ENCODE results near the gene SLC34A1.

SLC34A1 gene

GRCh38 chr5:177433658-177434217, 49.5 kb downstream of the SLC34A1 start:
- no peak for DNase-seq

DNA sequence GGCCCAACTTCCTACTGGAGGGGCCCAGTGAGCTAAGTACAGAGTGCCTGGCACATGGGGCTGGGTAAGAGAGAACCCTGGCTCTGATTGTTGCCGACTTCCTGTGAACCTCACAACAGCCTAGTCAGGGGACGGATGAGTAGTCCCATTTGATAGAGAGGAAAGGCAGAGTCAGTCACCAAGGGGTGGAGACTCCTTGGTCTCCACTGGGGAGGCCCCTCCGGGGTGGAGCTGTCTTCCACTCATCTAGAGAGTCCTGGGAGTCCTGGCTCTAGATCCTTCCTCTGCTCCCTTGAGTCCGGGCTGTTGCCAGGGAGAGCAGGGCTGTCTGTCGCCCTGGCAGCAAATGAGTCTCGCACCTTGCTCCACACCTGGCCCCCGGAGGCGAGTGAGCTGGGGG, 50.2 kb downstream of the SLC34A1 start:
- DNase-seq = no peak

- no peak for DNase-seq
These were observed 50.9 kb downstream of the SLC34A1 start for GRCh38 chr5:177434942-177435738.

DNA sequence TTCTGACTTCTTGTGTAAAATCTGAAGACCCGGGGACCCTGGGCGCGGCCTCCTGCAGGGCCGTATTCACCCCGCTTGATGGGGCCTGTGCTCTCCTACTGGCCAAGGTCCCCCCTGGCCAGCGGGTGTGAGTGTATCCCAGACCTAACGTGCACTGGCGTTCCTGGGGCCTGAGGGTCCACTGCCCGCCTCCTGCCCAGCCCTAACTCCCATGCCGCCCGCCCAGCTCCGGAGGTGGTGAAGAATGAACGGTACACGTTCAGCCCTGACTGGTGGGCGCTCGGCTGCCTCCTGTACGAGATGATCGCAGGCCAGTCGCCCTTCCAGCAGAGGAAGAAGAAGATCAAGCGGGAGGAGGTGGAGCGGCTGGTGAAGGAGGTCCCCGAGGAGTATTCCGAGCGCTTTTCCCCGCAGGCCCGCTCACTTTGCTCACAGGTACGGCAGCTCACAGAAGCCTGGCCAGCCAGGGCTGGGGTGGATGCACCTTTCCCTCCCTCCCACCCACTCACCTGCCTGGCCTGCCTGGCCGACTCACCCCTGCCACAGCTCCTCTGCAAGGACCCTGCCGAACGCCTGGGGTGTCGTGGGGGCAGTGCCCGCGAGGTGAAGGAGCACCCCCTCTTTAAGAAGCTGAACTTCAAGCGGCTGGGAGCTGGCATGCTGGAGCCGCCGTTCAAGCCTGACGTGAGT, 51.8 kb downstream of the SLC34A1 start:
- no peak for DNase-seq

- DNase-seq = no peak
These were observed 53.4 kb downstream of the SLC34A1 start for GRCh38 chr5:177437623-177438022.

- DNase-seq = no peak
These were observed 54.2 kb downstream of the SLC34A1 start for GRCh38 chr5:177438468-177438867.

DNA sequence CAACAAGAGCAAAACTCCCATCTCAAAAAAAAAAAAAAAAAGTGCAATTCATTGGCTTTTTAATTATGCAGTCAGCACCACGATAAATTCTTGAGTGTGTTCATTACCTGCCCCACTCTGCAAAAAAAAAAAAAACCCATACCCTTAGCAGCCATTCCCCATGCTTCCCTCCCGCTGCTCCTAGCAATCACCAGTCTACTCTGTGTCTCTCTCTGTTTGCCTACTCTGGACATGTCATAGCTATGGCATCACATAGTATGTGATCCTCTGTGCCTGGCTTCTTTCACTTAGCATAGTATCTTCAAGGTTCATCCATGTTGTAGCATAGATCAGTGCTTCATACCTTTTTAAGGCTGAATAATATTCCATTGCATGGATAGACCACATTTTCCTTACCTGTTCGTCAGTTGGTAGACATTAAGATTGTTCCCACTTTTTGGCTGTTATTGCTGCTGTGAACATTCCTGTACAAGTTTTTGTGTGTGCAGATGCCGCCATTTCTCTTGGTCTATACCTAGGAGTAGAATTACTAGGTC, 55.4 kb downstream of the SLC34A1 start:
- no peak for DNase-seq

DNA sequence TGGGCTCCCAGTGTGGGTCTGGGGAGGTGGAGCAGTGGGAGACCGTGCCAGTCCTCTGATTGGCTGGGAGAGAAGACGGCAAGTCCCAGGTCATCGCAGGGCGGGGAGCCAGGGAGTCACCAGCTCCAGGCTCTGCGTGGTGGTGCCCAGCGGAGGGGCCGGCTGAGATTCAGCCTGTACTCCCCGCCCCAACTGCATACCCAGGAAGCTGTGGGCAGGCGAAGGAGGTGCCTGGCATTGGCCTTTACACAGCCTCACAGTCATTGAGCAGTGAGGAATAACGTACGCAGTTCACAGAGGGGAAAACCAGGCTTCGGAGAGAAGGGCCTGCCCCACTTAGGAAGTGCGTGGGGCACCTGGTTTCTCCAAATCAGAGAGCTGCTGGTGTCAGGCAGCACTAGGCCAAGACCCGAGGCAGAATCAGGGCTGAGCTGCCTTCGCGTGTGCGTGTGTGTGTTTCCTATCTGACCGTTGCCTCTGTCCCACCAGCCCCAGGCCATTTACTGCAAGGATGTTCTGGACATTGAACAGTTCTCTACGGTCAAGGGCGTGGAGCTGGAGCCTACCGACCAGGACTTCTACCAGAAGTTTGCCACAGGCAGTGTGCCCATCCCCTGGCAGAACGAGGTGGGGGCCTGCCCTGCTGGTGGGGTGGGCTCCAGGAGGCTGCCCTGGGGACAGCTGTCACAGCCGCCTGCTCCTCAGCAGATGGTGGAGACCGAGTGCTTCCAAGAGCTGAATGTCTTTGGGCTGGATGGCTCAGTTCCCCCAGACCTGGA, 56.2 kb downstream of the SLC34A1 start:
- no peak for DNase-seq

DNA sequence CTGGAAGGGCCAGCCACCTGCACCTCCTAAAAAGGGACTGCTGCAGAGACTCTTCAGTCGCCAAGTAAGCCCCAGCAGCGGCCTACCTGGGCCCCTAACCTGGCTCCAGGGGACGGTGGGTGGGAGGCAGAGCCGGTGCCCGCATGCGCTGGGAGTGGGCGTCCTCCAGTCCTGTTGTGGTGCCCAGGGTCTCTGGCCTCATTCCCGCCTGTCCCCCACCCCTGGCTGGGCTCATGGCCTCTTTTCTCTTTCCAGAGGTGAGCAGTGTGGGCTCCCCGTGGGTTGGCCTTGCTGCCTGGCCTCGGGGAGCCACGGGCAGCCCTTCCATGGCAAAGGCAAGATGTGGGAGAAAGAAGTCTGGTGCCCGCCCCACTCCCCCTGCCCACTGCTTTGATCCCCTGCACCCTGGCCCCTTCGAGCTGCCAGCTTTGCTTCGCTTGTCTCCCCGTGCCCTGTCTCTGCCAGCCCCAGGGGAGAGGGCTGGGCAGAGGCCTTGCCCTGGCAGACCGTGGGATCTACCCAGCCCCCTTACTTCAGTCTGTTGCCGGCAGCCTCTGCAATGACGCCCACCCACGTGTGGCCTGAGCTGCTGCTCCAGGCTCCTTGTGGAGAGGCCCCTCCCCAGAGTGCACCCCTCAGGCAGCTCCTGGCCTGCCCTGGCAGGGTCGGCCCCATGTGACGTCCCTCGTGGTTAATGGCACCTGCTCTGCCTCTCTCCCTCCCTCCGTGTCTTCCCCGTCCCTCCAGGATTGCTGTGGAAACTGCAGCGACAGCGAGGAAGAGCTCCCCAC, 57.0 kb downstream of the SLC34A1 start:
- DNase-seq = no peak

- no peak for DNase-seq
These were observed 58.0 kb downstream of the SLC34A1 start for GRCh38 chr5:177442066-177442826.

GRCh38 chr5:177443144-177443983, 59.1 kb downstream of the SLC34A1 start:
- no peak for DNase-seq

GRCh38 chr5:177444106-177445051, 60.1 kb downstream of the SLC34A1 start:
- no peak for DNase-seq

- DNase-seq = no peak
These were observed 61.0 kb downstream of the SLC34A1 start for GRCh38 chr5:177445052-177445916.

DNA sequence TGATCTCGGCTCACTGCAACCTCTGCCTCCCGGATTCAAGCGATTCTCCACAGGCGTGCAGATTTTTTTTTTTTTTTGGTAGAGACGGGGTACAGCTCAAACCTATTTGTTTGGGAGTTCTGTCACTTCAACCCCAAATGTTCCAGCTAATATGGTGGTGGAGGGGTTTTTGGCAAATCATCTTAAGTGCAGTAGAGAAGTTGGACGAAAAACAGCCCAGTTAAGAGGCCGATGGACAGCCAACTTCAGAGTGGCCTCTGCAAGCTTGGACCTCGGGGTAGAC, 61.6 kb downstream of the SLC34A1 start:
- DNase-seq = no peak

GRCh38 chr5:177446200-177447065, 62.2 kb downstream of the SLC34A1 start, which contains the start of gene PRR7:
TSS of gene PRR7 (plus strand) at chr5:177446814. CDS start at chr5:177455068, 8,254 bp downstream.
- DNase-seq = no peak

GRCh38 chr5:177447066-177447610, 62.9 kb downstream of the SLC34A1 start:
- peak; percentile 58 for DNase-seq
